H1 (cell line): Measurements from ENCODE around the gene KLHL17. TPM values are rescaled to one million over a fixed set of nuclear protein-coding genes. Genes with fewer than 3 reads are reported as not detected.

ENCODE experiments used
- CTCF ChIP-seq, 3 experiments: IDR thresholded peaks; 1 replicate in 2 of 3; 2 replicates in 1 of 3; pipeline versions ENCODE4 v1.5.1 to v1.6.1; 2011; ENCODE audit warnings: low read length in 3 of 3, mild to moderate bottlenecking in 3 of 3, inconsistent platforms in 2 of 3, low read depth in 1 of 3, moderate library complexity in 1 of 3; ENCODE audit not compliant: insufficient read depth in 1 of 3; ENCODE audit errors: control extremely low read depth in 1 of 3
- FOSL1 ChIP-seq: IDR thresholded peaks from 2 replicates; pipeline ENCODE4 v1.6.1; 2011; ENCODE audit warnings: mild to moderate bottlenecking, low read depth, low read length, moderate library complexity; ENCODE audit not compliant: insufficient read depth
- GABPA ChIP-seq: IDR thresholded peaks from 2 replicates; pipeline ENCODE4 v1.6.1; 2011; ENCODE audit warnings: mild to moderate bottlenecking, low read length, moderate library complexity, borderline replicate concordance; ENCODE audit not compliant: insufficient read depth
- GTF2F1 ChIP-seq: IDR thresholded peaks from 2 replicates; pipeline ENCODE4 v1.6.1; 2012; ENCODE audit warnings: low read depth, low read length, improper control_type of control experiment, borderline replicate concordance
- RBBP5 ChIP-seq: IDR thresholded peaks from 2 replicates; pipeline ENCODE4 v1.7.1; 2012; ENCODE audit warnings: low read depth, mild to moderate bottlenecking, inconsistent platforms, low read length, moderate library complexity, borderline replicate concordance
- polyA plus RNA-seq, 7 experiments: library from polyadenylated mRNA; depleted of rRNA in 3 of 7; stranded (reverse) in 5 of 7; unstranded in 2 of 7; fragments of >200 nt in 5 of 7; fragments of 200-250 nt in 2 of 7; gene quantifications; 1 replicate in 5 of 7; 2 replicates in 1 of 7; 4 replicates in 1 of 7; pipeline versions ENCODE4 v1.2.1 to v1.2.3, GENCODE V29; 2011 to 2013; ENCODE audit warnings: missing spikeins in 2 of 7, mixed read lengths in 2 of 7
- total RNA-seq: library from RNA; stranded (reverse); fragmentation: NEBNext Ultra II Directional; extraction: Animal tissue kit (Norgen Biotek cat#: 25700); gene quantifications from 2 replicates; pipeline ENCODE4 v1.2.1, GENCODE V29; 2021

The KLHL17 gene
- total and polyA plus RNA-seq, 2 of the 8 experiments (the other 6 are each of a cell fraction or from before 2014, with no cell fraction given) = 32.6 to 36.1 TPM

GRCh38 chr1:966704-967300 lies 6.4 kb downstream of the KLHL17 start (continued):
- TF ChIP-seq CTCF (IDR thresholded peaks at IDR 0.05; ENCODE audit: control extremely low read depth in 1 of 3, insufficient read depth in 1 of 3, low read depth in 1 of 3, low read length in 3 of 3) (no peak), RBBP5 (peak; percentile 61; the same call in 1 of the 2 replicates), GABPA (peak; percentile 27; the same call in 1 of the 2 replicates), FOSL1 (no peak), GTF2F1 (no peak)
